ENCODE data around the gene IFFO2. TPM values are rescaled to one million over a fixed set of nuclear protein-coding genes. Genes with fewer than 3 reads are reported as not detected.

Gene IFFO2
- total and polyA plus RNA-seq, 10 of the 15 experiments (the other 5 are each of a cell fraction or from before 2014, with no cell fraction given): 1.2 to 18.4 (median 6.7) TPM

GRCh38 chr1:18884727-18885126 is 71.7 kb downstream of the IFFO2 start:
- FAIRE-seq (no peak), ATAC-seq (no peak), DNase-seq (ENCODE audit: low read depth, low spot score) (no peak)
- no peak overlapping the region for H3K27ac ChIP-seq (ENCODE audit: control insufficient read depth, insufficient read depth)
- H3K9me3 ChIP-seq (replicated peaks; ENCODE audit: control insufficient read depth, insufficient read depth, low read length): no peaks in the 10 kb centered on the region
- peaks cover 0 to 2% of the 10 kb centered on the region in 2 experiments; a peak in 2 of 4 replicates for H3K36me3 ChIP-seq (ENCODE audit: control insufficient read depth in 2 of 2, insufficient read depth in 2 of 2, low read length in 1 of 2)
- ChIA-PET CTCF (interaction anchor here (0.8 to 3.4 kb wide), 32 partner anchors 9 to 766 kb away, joined by 3 to 23 read pairs (median 4); partner anchors contain the start of gene ALDH4A1), RAD21 (ENCODE audit: unreplicated experiment) (interaction anchor here (0.6 to 1.6 kb wide), 8 partner anchors 18 to 229 kb away, joined by 3 to 9 read pairs (median 6); partner anchors contain the start of gene ALDH4A1), POLR2A (no interaction called here), SMC1A (ENCODE audit: uncharacterized antibody, unreplicated experiment) (interaction anchor here (1.0 to 1.8 kb wide), 7 partner anchors 15 to 244 kb away, joined by 3 to 7 read pairs (median 4); no protein-coding TSS in a partner anchor)
- H2AFZ ChIP-seq (ENCODE audit: control insufficient read depth, low read depth, low read length): no peak overlapping the region
- WGBS (ENCODE audit: insufficient coverage, insufficient replicate concordance, low lambda C conversion rate, missing lambda C conversion rate): 42% methylated on average over 6 of the region's 6 CpGs
- in situ Hi-C loops (cut with MboI) (no loop called here), intact Hi-C loops (cut with micrococcal nuclease; ENCODE audit: unreplicated experiment) (loop anchor here (2.0 kb wide), 1 partner anchor 356 kb away; no protein-coding TSS in a partner anchor)
- no TSS peak for BruUV-seq (replicated peaks)
- no peak overlapping the region for H3K9ac ChIP-seq (ENCODE audit: control insufficient read depth, insufficient read depth, low read length)
- no peaks in the 10 kb centered on the region for H3K4me1 ChIP-seq (ENCODE audit: control insufficient read depth, insufficient read depth, low read length)
- H4K20me1 ChIP-seq (ENCODE audit: control insufficient read depth, insufficient read depth): no peaks in the 10 kb centered on the region
- H3K79me2 ChIP-seq (ENCODE audit: control insufficient read depth, insufficient read depth, low read length): no peaks in the 10 kb centered on the region
- TF ChIP-seq EED (IDR thresholded peaks at IDR 0.05; ENCODE audit: low read depth): no peak
- TF ChIP-seq USF2 (IDR thresholded peaks at IDR 0.05; ENCODE audit: borderline replicate concordance, low read depth, low read length): no peak
- no peak for TF ChIP-seq MXI1 (IDR thresholded peaks at IDR 0.05; ENCODE audit: low read depth, low read length)
- no peak for TF ChIP-seq ZNF24 (IDR thresholded peaks at IDR 0.05)
- TF ChIP-seq SMAD1 (IDR thresholded peaks at IDR 0.05; ENCODE audit: low read depth, partially characterized antibody): no peak
- no peak for TF ChIP-seq HCFC1 (IDR thresholded peaks at IDR 0.05; ENCODE audit: low read length)
- TF ChIP-seq ZBED1 (IDR thresholded peaks at IDR 0.05; ENCODE audit: borderline replicate concordance): no peak
- no peak for TF ChIP-seq SUPT20H (IDR thresholded peaks at IDR 0.05; ENCODE audit: borderline replicate concordance, control insufficient read depth, low read depth, low read length)
- no peak for TF ChIP-seq SREBF1 (IDR thresholded peaks at IDR 0.05; ENCODE audit: low read length)
- no peak for TF ChIP-seq SIX5 (IDR thresholded peaks at IDR 0.05; ENCODE audit: low read depth, low read length, severe bottlenecking)
- no peak for TF ChIP-seq BHLHE40 (IDR thresholded peaks at IDR 0.05; ENCODE audit: borderline replicate concordance in 1 of 2, low read depth in 2 of 2, low read length in 1 of 2)
- H3K4me2 ChIP-seq (ENCODE audit: control insufficient read depth, insufficient read depth): no peak overlapping the region
- no peaks in the 10 kb centered on the region for H3K27me3 ChIP-seq (replicated peaks in 1 of 2; ENCODE audit: control insufficient read depth in 2 of 2, insufficient read depth in 2 of 2, low read length in 1 of 2)
- H3K4me3 ChIP-seq: no peak overlapping the region

All from GM12878 (cell line).